HCT116 (cell line): ENCODE data around the gene ITPR2.

Experiments
- CEBPB ChIP-seq: IDR thresholded peaks from 2 replicates; pipeline ENCODE4 v1.6.1; 2012; ENCODE audit warnings: low read depth
- EZH2 ChIP-seq: fragments of 200-600 bp; sonication (generic); IDR thresholded peaks from 2 replicates; pipeline ENCODE4 v1.6.1; 2017; ENCODE audit warnings: antibody characterized with exemption, mixed run types
- EZH2phosphoT487 ChIP-seq: fragments of 200-600 bp; IDR thresholded peaks from 2 replicates; pipeline ENCODE4 v1.6.1; 2018; ENCODE audit warnings: antibody characterized with exemption, borderline replicate concordance
- POLR2AphosphoS5 ChIP-seq: IDR thresholded peaks from 2 replicates; pipeline ENCODE4 v1.6.1; 2011; ENCODE audit warnings: mild to moderate bottlenecking, low read depth, low read length, moderate library complexity
- ZFX ChIP-seq: fragments of 450-650 bp; IDR thresholded peaks from 2 replicates; pipeline ENCODE4 v1.6.1; 2017
- TF ChIP-seq, protein P1 (sequence below), 3 experiments: fragments of 200-600 bp in 1 of 3; sonication (generic) in 1 of 3; IDR thresholded peaks in 2 of 3; conservative IDR thresholded peaks in 1 of 3; 2 replicates each; pipeline ENCODE4 v1.5.1; 2012 to 2017; ENCODE audit warnings: low read depth in 2 of 3, low read length in 2 of 3, antibody characterized with exemption in 1 of 3, borderline replicate concordance in 1 of 3, control low read depth in 1 of 3, mild to moderate bottlenecking in 1 of 3, mixed read lengths in 1 of 3, mixed run types in 1 of 3, moderate library complexity in 1 of 3; ENCODE audit not compliant: insufficient read depth in 1 of 3
- TF ChIP-seq, protein P2 (sequence below): IDR thresholded peaks from 2 replicates; pipeline ENCODE4 v1.6.1; 2012; ENCODE audit warnings: low read depth

DNA sequence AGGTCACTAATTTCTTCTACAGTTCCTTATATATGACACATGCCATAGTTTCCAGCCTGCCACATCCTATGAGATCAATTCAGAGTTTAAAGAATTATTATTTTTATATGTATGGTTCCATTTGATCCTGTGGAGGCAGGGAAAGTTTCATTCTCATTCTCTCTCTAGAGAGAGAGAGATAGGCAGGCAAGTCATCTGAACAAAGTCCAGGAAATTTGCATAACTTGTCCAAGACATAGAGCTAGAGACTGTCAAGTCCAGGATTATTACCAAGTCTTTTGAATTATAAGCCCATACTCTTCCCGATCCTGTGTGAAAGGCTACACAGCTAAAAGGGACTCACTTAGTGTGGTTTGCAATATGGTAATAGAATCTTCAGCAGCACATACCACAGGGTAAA, 422.3 kb downstream of the ITPR2 start:
- no peak for TF ChIP-seq CEBPB
- TF ChIP-seq, protein P1, sequence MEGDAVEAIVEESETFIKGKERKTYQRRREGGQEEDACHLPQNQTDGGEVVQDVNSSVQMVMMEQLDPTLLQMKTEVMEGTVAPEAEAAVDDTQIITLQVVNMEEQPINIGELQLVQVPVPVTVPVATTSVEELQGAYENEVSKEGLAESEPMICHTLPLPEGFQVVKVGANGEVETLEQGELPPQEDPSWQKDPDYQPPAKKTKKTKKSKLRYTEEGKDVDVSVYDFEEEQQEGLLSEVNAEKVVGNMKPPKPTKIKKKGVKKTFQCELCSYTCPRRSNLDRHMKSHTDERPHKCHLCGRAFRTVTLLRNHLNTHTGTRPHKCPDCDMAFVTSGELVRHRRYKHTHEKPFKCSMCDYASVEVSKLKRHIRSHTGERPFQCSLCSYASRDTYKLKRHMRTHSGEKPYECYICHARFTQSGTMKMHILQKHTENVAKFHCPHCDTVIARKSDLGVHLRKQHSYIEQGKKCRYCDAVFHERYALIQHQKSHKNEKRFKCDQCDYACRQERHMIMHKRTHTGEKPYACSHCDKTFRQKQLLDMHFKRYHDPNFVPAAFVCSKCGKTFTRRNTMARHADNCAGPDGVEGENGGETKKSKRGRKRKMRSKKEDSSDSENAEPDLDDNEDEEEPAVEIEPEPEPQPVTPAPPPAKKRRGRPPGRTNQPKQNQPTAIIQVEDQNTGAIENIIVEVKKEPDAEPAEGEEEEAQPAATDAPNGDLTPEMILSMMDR (IDR thresholded peaks at IDR 0.05 in 2 of 3, conservative IDR thresholded peaks at IDR 0.05 in 1 of 3; ENCODE audit: borderline replicate concordance in 1 of 3, insufficient read depth in 1 of 3, low read depth in 2 of 3, low read length in 2 of 3) = no peak
- TF ChIP-seq EZH2 = no peak
- no peak for TF ChIP-seq EZH2phosphoT487
- TF ChIP-seq, protein P2, sequence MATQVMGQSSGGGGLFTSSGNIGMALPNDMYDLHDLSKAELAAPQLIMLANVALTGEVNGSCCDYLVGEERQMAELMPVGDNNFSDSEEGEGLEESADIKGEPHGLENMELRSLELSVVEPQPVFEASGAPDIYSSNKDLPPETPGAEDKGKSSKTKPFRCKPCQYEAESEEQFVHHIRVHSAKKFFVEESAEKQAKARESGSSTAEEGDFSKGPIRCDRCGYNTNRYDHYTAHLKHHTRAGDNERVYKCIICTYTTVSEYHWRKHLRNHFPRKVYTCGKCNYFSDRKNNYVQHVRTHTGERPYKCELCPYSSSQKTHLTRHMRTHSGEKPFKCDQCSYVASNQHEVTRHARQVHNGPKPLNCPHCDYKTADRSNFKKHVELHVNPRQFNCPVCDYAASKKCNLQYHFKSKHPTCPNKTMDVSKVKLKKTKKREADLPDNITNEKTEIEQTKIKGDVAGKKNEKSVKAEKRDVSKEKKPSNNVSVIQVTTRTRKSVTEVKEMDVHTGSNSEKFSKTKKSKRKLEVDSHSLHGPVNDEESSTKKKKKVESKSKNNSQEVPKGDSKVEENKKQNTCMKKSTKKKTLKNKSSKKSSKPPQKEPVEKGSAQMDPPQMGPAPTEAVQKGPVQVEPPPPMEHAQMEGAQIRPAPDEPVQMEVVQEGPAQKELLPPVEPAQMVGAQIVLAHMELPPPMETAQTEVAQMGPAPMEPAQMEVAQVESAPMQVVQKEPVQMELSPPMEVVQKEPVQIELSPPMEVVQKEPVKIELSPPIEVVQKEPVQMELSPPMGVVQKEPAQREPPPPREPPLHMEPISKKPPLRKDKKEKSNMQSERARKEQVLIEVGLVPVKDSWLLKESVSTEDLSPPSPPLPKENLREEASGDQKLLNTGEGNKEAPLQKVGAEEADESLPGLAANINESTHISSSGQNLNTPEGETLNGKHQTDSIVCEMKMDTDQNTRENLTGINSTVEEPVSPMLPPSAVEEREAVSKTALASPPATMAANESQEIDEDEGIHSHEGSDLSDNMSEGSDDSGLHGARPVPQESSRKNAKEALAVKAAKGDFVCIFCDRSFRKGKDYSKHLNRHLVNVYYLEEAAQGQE = no peak
- no peak for TF ChIP-seq ZFX
- no peak for TF ChIP-seq POLR2AphosphoS5
